GM12864 (cell line): Measurements from ENCODE around the gene TNNT1.
"Not testable (repeated sequence)": the region's sequence is repeated elsewhere in the genome, so short reads cannot be mapped to it uniquely, and the experiment has no call there.

Experiments used
- DNase-seq: peaks from one replicate; pipeline ENCODE4 v3.0.0-alpha.2; 2011; ENCODE audit warnings: low read depth
- H3K4me3 ChIP-seq: 2 replicates; pipeline ENCODE4 v1.5.1; 2011; ENCODE audit warnings: mild to moderate bottlenecking, low read depth, low read length, control low read depth
- CTCF ChIP-seq: IDR thresholded peaks from 2 replicates; pipeline ENCODE4 v1.5.1; 2011; ENCODE audit warnings: low read depth, mild to moderate bottlenecking, moderate library complexity, low read length, control low read depth, inconsistent platforms; ENCODE audit errors: missing control alignments

Gene TNNT1

GRCh38 chr19:55114566-55115145, 34.4 kb downstream of the TNNT1 start:
- no peak overlapping the region for H3K4me3 ChIP-seq
- no peak for DNase-seq
- no peak for TF ChIP-seq CTCF

GRCh38 chr19:55113570-55114039, 35.4 kb downstream of the TNNT1 start:
- no peak for TF ChIP-seq CTCF
- no peak overlapping the region for H3K4me3 ChIP-seq
- no peak for DNase-seq

GRCh38 chr19:55112777-55113569, 36.0 kb downstream of the TNNT1 start:
- peak; percentile 34 for TF ChIP-seq CTCF
- H3K4me3 ChIP-seq, result no peak overlapping the region
- DNase-seq, result no peak

GRCh38 chr19:55112246-55112776, 36.7 kb downstream of the TNNT1 start:
- H3K4me3 ChIP-seq, result no peak overlapping the region
- no peak for DNase-seq
- TF ChIP-seq CTCF, result no peak

- no peak overlapping the region for H3K4me3 ChIP-seq
- no peak for DNase-seq
- TF ChIP-seq CTCF, result no peak
These were observed 37.7 kb downstream of the TNNT1 start for GRCh38 chr19:55111238-55111831.

- TF ChIP-seq CTCF, result no peak
- no peak overlapping the region for H3K4me3 ChIP-seq
- DNase-seq, result no peak
These were observed 39.3 kb downstream of the TNNT1 start for GRCh38 chr19:55109527-55110291.

- not testable (repeated sequence) for DNase-seq, H3K4me3 ChIP-seq
These were observed 41.8 kb downstream of the TNNT1 start for GRCh38 chr19:55107252-55107651.
